OCI-LY1 (cell line): ENCODE measurements around the gene CD300E.

Experiments used
- H2AFZ ChIP-seq: fragments of 200-600 bp; sonication (generic), shearing (Covaris generic); 2 replicates; pipeline ENCODE4 v1.6.0; 2014; ENCODE audit warnings: antibody characterized with exemption, mild to moderate bottlenecking, low read length
- H3F3A ChIP-seq: fragments of 200-600 bp; sonication (generic), shearing (Covaris generic); 2 replicates; pipeline ENCODE4 v1.6.0; 2014; ENCODE audit warnings: mild to moderate bottlenecking, antibody characterized with exemption, low read length, moderate library complexity; ENCODE audit not compliant: insufficient read depth
- H3K27ac ChIP-seq: fragments of 200-600 bp; sonication (generic); 2 replicates; pipeline ENCODE4 v1.5.1; 2014; ENCODE audit warnings: low read length, mixed run types, mild to moderate bottlenecking, low read depth; ENCODE audit not compliant: poor library complexity, severe bottlenecking
- H3K27me3 ChIP-seq: fragments of 200-600 bp; sonication (generic); 2 replicates; pipeline ENCODE4 v1.6.0; 2014; ENCODE audit warnings: antibody characterized with exemption, mild to moderate bottlenecking, low read length, moderate library complexity; ENCODE audit not compliant: insufficient read depth
- H3K36me3 ChIP-seq: fragments of 200-600 bp; sonication (generic); 2 replicates; pipeline ENCODE4 v1.6.1; 2014; ENCODE audit warnings: mild to moderate bottlenecking, antibody characterized with exemption, low read length, moderate library complexity, mixed read lengths; ENCODE audit not compliant: insufficient read depth
- H3K4me1 ChIP-seq: fragments of 200-600 bp; sonication (generic); 2 replicates; pipeline ENCODE4 v1.5.1; 2014; ENCODE audit warnings: mild to moderate bottlenecking, low read length, moderate library complexity; ENCODE audit not compliant: insufficient read depth, severe bottlenecking
- H3K4me2 ChIP-seq: fragments of 200-600 bp; sonication (generic), shearing (Covaris generic); 2 replicates; pipeline ENCODE4 v1.6.1; 2014; ENCODE audit warnings: low read length
- H3K4me3 ChIP-seq: fragments of 200-600 bp; sonication (generic); 2 replicates; pipeline ENCODE4 v1.5.1; 2014; ENCODE audit warnings: low read length, low read depth, mild to moderate bottlenecking, mixed read lengths; ENCODE audit not compliant: poor library complexity, severe bottlenecking
- H3K79me2 ChIP-seq: fragments of 200-600 bp; shearing (Covaris generic); 2 replicates; pipeline ENCODE4 v1.6.1; 2016; ENCODE audit warnings: mixed run types, low read length, mixed read lengths; ENCODE audit not compliant: insufficient read depth
- H3K9ac ChIP-seq: fragments of 200-600 bp; sonication (generic), shearing (Covaris generic); 2 replicates; pipeline ENCODE4 v1.6.1; 2014; ENCODE audit warnings: mild to moderate bottlenecking, low read length, mixed read lengths
- H3K9me2 ChIP-seq: fragments of 200-600 bp; sonication (generic), shearing (Covaris generic); 2 replicates; pipeline ENCODE4 v1.6.1; 2014; ENCODE audit warnings: low read depth, mild to moderate bottlenecking, low read length, mixed read lengths
- H3K9me3 ChIP-seq: fragments of 200-600 bp; shearing (Covaris generic); 2 replicates; pipeline ENCODE4 v1.6.1; 2014; ENCODE audit warnings: low read length, mixed read lengths
- H4K20me1 ChIP-seq: fragments of 200-600 bp; sonication (generic), shearing (Covaris generic); 2 replicates; pipeline ENCODE4 v1.6.0; 2016; ENCODE audit warnings: mild to moderate bottlenecking, low read length; ENCODE audit not compliant: insufficient read depth
- CTCF ChIP-seq: fragments of 200-600 bp; sonication (generic), shearing (Covaris generic); IDR thresholded peaks from 2 replicates; pipeline ENCODE4 v1.5.1; 2017; ENCODE audit warnings: mild to moderate bottlenecking, antibody characterized with exemption, low read length, moderate library complexity, mixed read lengths
- EZH2 ChIP-seq: fragments of 200-600 bp; sonication (generic), shearing (Covaris generic); IDR thresholded peaks from 2 replicates; pipeline ENCODE4 v1.8.0; 2017; ENCODE audit warnings: borderline replicate concordance, mixed run types, mild to moderate bottlenecking, antibody characterized with exemption, low read length, moderate library complexity, mixed read lengths

The CD300E gene

DNA sequence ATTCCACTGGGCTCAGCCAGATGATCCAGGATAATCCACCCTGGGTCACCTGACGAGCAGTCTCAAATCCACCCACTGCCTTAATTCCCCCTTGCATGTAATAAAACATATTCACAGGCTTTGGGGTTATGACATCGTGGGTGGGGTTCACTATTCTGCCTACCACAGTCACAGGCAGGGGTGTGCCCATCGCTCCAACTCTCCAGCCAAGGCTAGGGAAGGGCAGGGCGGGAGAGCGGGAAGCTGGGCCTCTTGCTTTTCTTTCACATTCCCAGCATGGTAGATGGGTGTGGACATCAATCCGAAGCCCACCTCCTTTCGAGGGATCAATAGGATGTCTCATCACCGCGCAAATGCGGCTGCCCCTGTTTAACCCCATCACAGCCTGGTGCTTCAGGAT lies 18.8 kb downstream of the CD300E start:
- Histone ChIP-seq H2AFZ (no peak overlapping the region), H4K20me1 (no peaks in the 10 kb centered on the region), H3K4me1 (no peaks in the 10 kb centered on the region), H3K4me2 (no peak overlapping the region), H3K27me3 (no peaks in the 10 kb centered on the region), H3K9me3 (no peaks in the 10 kb centered on the region), H3K79me2 (no peaks in the 10 kb centered on the region), H3K27ac (no peak overlapping the region), H3K4me3 (no peak overlapping the region), H3F3A (no peaks in the 10 kb centered on the region), H3K36me3 (no peaks in the 10 kb centered on the region), H3K9me2 (no peaks in the 10 kb centered on the region), H3K9ac (no peak overlapping the region)
- no peak for TF ChIP-seq CTCF

- H3F3A ChIP-seq: no peaks in the 10 kb centered on the region
- no peaks in the 10 kb centered on the region for H3K9me2 ChIP-seq
- H3K27ac ChIP-seq: no peak overlapping the region
- H3K27me3 ChIP-seq: no peaks in the 10 kb centered on the region
- H3K9ac ChIP-seq: no peak overlapping the region
- no peak for TF ChIP-seq EZH2
- TF ChIP-seq CTCF: no peak
- no peaks in the 10 kb centered on the region for H3K79me2 ChIP-seq
- no peak overlapping the region for H3K4me3 ChIP-seq
- H2AFZ ChIP-seq: no peak overlapping the region
- no peaks in the 10 kb centered on the region for H4K20me1 ChIP-seq
- H3K9me3 ChIP-seq: no peaks in the 10 kb centered on the region
- no peak overlapping the region for H3K4me2 ChIP-seq
- H3K4me1 ChIP-seq: no peaks in the 10 kb centered on the region
- no peaks in the 10 kb centered on the region for H3K36me3 ChIP-seq
Measured at GRCh38 chr17:74604200-74604599, 19.3 kb downstream of the CD300E start.

- Histone ChIP-seq H3K4me1 (no peaks in the 10 kb centered on the region), H3K9me3 (no peaks in the 10 kb centered on the region), H4K20me1 (no peaks in the 10 kb centered on the region), H2AFZ (no peak overlapping the region), H3K36me3 (no peaks in the 10 kb centered on the region), H3K4me2 (no peak overlapping the region), H3F3A (no peaks in the 10 kb centered on the region), H3K27ac (no peak overlapping the region), H3K4me3 (no peak overlapping the region), H3K9me2 (no peaks in the 10 kb centered on the region), H3K27me3 (no peaks in the 10 kb centered on the region), H3K9ac (no peak overlapping the region), H3K79me2 (no peaks in the 10 kb centered on the region)
- no peak for TF ChIP-seq EZH2
- TF ChIP-seq CTCF: no peak
Measured at GRCh38 chr17:74603746-74604145, 19.8 kb downstream of the CD300E start.
